ENCODE data around the gene GNAO1. TPM values are rescaled to one million over a fixed set of nuclear protein-coding genes. Genes with fewer than 3 reads are reported as not detected.

The GNAO1 gene
- total RNA-seq, 1 donor from 2014 or later = 1.9 TPM

DNA sequence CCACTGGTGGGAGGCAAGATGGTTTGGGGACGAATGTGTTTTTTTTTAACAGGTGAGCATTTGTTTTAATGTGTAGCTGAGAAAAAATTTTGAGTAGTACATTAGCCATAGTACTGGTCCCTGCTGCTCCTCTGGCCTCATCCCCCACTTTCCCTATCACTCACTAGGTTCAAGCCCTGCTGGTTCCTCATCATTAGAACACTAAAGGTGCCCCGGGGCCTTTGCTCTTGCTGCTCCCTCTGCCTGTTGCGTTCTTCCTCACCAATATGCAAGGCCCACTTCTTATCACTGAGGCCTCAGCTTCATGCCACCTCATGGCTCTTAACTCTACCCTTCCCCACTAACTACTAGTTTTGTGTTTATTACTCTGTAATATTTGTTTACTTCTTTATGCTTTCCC is 74.5 kb downstream of the GNAO1 start:
- H3K9ac ChIP-seq = no peak overlapping the region
- no peaks in the 10 kb centered on the region for H3F3A ChIP-seq (ENCODE audit: low read depth)
- H3K4me3 ChIP-seq = no peak overlapping the region
- H3K79me2 ChIP-seq (ENCODE audit: low read depth) = no peaks in the 10 kb centered on the region
- no peak for TF ChIP-seq EZH2 (IDR thresholded peaks at IDR 0.05)
- no peak for TF ChIP-seq EZH2phosphoT487 (IDR thresholded peaks at IDR 0.05)
- TF ChIP-seq, protein P1, sequence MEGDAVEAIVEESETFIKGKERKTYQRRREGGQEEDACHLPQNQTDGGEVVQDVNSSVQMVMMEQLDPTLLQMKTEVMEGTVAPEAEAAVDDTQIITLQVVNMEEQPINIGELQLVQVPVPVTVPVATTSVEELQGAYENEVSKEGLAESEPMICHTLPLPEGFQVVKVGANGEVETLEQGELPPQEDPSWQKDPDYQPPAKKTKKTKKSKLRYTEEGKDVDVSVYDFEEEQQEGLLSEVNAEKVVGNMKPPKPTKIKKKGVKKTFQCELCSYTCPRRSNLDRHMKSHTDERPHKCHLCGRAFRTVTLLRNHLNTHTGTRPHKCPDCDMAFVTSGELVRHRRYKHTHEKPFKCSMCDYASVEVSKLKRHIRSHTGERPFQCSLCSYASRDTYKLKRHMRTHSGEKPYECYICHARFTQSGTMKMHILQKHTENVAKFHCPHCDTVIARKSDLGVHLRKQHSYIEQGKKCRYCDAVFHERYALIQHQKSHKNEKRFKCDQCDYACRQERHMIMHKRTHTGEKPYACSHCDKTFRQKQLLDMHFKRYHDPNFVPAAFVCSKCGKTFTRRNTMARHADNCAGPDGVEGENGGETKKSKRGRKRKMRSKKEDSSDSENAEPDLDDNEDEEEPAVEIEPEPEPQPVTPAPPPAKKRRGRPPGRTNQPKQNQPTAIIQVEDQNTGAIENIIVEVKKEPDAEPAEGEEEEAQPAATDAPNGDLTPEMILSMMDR (IDR thresholded peaks at IDR 0.05) = no peak
- H3K36me3 Mint-ChIP-seq = no peaks in the 10 kb centered on the region
- peak overlapping the region; percentile 51 for H3K27ac Mint-ChIP-seq
- H3K4me2 ChIP-seq = no peak overlapping the region
- H3K27ac ChIP-seq = no peak overlapping the region
- H3K4me3 Mint-ChIP-seq = no peak overlapping the region
- no peak overlapping the region for H2AFZ ChIP-seq (replicated peaks)
- no peaks in the 10 kb centered on the region for H3K36me3 ChIP-seq
- peaks cover 24% of the 10 kb centered on the region for H3K4me1 Mint-ChIP-seq
- no peaks in the 10 kb centered on the region for H3K27me3 ChIP-seq
- no peaks in the 10 kb centered on the region for H4K20me1 ChIP-seq (ENCODE audit: low read depth)
- no peak for DNase-seq (ENCODE audit: low spot score)
- no peaks in the 10 kb centered on the region for H3K9me3 ChIP-seq (ENCODE audit: low read depth)
- H3K9me3 Mint-ChIP-seq = no peaks in the 10 kb centered on the region
- no peaks in the 10 kb centered on the region for H3K4me1 ChIP-seq
- H3K27me3 Mint-ChIP-seq (ENCODE audit: insufficient read depth, low read depth) = peaks cover under 1% of the 10 kb centered on the region

DNA sequence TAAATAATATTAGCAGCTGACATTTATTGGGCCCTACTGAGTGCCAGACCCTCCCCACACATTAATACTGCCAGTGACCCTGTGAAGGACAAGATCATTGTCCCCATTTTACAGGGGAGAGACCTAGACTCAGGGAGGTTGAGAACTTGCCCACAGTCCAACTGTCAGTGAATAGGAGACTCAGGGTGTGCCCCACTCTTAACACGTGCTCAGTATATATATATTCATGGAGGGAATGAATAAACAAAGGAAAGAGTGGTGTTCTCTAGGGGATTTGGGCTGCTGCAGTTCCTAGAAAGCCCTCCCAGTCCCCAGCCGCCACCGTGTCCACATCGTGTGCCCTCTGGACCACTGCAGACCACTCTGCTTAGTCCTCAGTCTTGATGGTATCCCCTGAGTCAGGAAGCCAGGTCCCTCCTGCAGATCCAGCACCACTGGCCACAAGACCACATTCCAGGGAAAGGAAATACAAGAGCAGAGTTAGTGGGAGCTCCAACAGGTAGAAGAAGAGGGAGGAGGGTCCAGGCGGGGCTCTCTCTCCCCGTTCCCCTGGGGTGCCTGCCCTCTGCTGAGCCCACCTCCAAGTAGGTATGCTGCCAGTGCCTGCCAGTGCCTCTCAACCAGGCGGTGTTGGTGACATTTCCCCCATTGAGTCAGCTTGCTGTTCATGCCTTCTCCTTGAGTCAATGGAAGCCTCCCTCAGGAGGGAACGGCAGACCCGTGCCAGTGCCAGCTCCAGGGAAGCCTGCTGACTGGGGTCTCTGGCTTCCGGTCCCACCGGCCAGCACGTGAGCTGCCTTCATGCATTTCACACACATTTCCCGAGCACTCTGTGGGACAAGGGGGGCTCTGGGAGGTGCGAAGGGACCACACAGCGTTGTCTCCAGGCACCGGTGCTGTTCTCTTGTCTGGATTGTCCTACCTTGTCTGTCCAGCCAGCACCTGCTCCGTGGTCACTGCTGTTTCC is 75.6 kb downstream of the GNAO1 start:
- Histone ChIP-seq H3K4me2 (no peak overlapping the region), H3K4me3 (no peak overlapping the region), H3K9me3 (ENCODE audit: low read depth) (no peaks in the 10 kb centered on the region), H3F3A (ENCODE audit: low read depth) (no peaks in the 10 kb centered on the region), H3K4me1 (no peaks in the 10 kb centered on the region), H3K36me3 (no peaks in the 10 kb centered on the region), H3K9ac (no peak overlapping the region), H4K20me1 (ENCODE audit: low read depth) (no peaks in the 10 kb centered on the region), H3K79me2 (ENCODE audit: low read depth) (no peaks in the 10 kb centered on the region), H3K27ac (no peak overlapping the region), H2AFZ (replicated peaks) (no peak overlapping the region), H3K27me3 (no peaks in the 10 kb centered on the region)
- peaks cover 20% of the 10 kb centered on the region for H3K4me1 Mint-ChIP-seq
- no peak for TF ChIP-seq EZH2 (IDR thresholded peaks at IDR 0.05)
- no peak for TF ChIP-seq EZH2phosphoT487 (IDR thresholded peaks at IDR 0.05)
- TF ChIP-seq, protein P1 (IDR thresholded peaks at IDR 0.05) = no peak
- H3K9me3 Mint-ChIP-seq = no peaks in the 10 kb centered on the region
- no peak for DNase-seq (ENCODE audit: low spot score)
- H3K27me3 Mint-ChIP-seq (ENCODE audit: insufficient read depth, low read depth) = peaks cover 2% of the 10 kb centered on the region
- H3K4me3 Mint-ChIP-seq = no peak overlapping the region
- H3K27ac Mint-ChIP-seq = no peak overlapping the region
- H3K36me3 Mint-ChIP-seq = no peaks in the 10 kb centered on the region

DNA sequence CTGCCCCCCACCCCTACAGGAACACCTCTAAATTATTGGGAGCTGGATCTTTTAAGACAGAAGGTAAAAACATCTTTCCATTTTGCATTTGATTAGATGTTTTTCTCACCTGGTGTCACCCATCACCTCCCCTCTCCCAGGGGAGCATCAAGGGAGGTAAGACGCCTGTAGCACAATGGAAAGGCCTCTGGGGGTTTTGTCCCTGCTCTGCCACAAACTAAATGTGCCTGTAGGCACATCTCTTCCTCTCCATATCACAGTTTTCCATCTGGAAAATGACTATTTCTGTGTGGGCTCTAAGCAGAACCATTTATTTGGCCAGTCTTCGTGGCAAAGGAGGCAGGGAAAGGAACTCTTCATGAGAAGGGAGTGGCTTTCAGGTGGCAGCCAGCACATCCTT is 76.6 kb downstream of the GNAO1 start:
- H3F3A ChIP-seq (ENCODE audit: low read depth) = no peaks in the 10 kb centered on the region
- Mint-ChIP-seq H3K36me3 (no peaks in the 10 kb centered on the region), H3K4me1 (peaks cover 20% of the 10 kb centered on the region), H3K4me3 (no peak overlapping the region), H3K9me3 (no peaks in the 10 kb centered on the region), H3K27me3 (ENCODE audit: insufficient read depth, low read depth) (peaks cover 2% of the 10 kb centered on the region), H3K27ac (no peak overlapping the region)
- DNase-seq (ENCODE audit: low spot score) = no peak
- TF ChIP-seq EZH2phosphoT487 (IDR thresholded peaks at IDR 0.05) = no peak
- TF ChIP-seq, protein P1 (IDR thresholded peaks at IDR 0.05) = no peak
- no peak for TF ChIP-seq EZH2 (IDR thresholded peaks at IDR 0.05)
- H2AFZ ChIP-seq (replicated peaks) = no peak overlapping the region
- H3K4me1 ChIP-seq = no peaks in the 10 kb centered on the region
- no peak overlapping the region for H3K9ac ChIP-seq
- H3K4me2 ChIP-seq = no peak overlapping the region
- no peaks in the 10 kb centered on the region for H3K36me3 ChIP-seq
- H4K20me1 ChIP-seq (ENCODE audit: low read depth) = no peaks in the 10 kb centered on the region
- no peaks in the 10 kb centered on the region for H3K79me2 ChIP-seq (ENCODE audit: low read depth)
- no peak overlapping the region for H3K4me3 ChIP-seq
- no peaks in the 10 kb centered on the region for H3K9me3 ChIP-seq (ENCODE audit: low read depth)
- H3K27me3 ChIP-seq = no peaks in the 10 kb centered on the region
- H3K27ac ChIP-seq = no peak overlapping the region

Measured in neural progenitor cell (in vitro differentiated cells).